GM19023 (cell line): Measurements from ENCODE around the gene SRSF3.
"Not testable (repeated sequence)": the region's sequence is repeated elsewhere in the genome, so short reads cannot be mapped to it uniquely, and the experiment has no call there.

ENCODE experiments used
- ATAC-seq: cut with Tn5 transposase; IDR thresholded peaks from one replicate; pipeline ENCODE4 v1.9.1; 2021; ENCODE audit warnings: mild to moderate bottlenecking, moderate library complexity; ENCODE audit not compliant: unreplicated experiment

The SRSF3 gene

DNA sequence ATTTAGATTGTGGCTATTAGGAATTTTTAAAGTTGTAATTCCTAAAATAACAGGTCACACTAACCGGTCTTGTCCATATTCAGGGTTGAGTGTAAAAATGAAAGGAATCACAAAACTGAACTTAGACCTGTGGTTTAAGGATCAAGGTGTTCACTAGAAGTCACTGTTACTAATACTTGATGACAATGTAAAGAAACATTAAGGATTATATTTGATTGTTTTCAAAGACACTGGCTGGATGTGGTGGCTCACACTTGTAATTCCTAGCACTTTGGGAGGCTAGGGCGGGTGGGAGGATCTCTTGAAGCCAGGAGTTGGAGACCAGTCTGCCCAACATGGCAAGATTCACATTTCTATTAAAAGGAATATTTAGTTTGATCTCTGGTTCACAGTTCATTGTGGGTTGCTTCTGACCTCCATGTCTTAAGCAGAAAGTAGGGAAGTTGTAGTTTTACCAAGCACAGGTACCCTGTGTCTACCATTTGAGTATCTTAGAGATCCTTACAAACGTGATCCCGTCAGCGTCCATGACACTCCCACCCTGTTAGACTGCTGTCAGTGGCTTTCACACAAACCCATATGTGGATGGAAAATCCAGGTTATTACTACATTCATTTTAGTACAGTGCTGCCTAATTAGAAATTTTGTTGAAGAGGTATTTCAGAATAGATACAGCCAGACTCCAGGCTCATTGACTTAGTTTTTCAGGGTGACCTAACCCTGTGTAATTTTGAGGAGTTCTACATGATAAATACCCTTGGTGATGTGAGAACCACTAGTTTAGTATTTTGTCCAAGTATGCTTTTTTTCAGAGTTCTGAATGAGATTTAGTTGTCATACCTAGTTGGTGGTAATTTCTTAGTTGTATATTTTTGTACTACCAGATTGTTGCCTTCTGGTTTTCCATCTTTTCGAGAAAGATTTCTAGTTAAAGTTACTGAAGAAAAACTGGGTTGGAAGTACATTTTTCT lies 10.2 kb downstream of the SRSF3 start:
- ATAC-seq = no peak

GRCh38 chr6:36605143-36605542 lies 11.0 kb downstream of the SRSF3 start:
- no peak for ATAC-seq

DNA sequence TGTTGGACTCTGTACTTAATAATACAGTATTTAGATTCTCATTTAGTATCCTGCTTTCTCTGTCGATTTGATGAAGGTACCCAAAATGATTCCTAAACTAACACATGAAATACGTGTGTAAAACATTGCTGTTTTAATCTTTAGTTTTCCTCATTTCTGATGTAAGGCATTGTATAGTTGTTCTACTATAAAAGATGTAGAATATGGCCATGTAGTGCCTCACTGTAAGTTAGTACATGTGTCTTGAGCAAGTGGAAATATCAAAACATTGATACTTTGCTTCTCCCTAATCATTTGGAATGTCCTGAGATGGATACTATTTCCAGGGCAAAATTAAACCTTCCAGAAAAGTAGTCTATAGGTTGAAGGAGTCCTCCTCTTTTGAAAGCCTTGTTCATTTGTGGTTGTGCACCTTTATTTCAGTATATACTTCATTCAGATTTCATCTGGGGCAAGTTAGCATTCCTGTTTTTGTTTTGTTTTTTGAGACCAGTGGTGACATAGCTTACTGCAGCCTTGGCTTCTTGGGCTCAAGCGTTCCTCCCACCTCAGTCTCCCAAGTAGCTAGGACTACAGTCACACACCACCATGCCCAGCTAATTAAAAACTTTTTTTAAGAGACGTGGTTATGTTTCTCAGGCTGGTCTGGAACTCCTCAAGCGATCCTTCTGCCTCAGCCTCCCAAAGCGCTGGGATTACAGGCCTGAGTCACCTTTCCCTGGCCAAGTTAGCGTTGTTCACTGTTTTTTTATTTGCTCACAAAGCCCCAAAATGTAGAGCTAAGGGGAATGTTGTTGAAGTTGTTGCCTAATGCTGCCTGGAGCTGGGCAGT lies 11.6 kb downstream of the SRSF3 start:
- no peak for ATAC-seq

- not testable (repeated sequence) for ATAC-seq
These were observed 13.1 kb downstream of the SRSF3 start for GRCh38 chr6:36607305-36607682.

DNA sequence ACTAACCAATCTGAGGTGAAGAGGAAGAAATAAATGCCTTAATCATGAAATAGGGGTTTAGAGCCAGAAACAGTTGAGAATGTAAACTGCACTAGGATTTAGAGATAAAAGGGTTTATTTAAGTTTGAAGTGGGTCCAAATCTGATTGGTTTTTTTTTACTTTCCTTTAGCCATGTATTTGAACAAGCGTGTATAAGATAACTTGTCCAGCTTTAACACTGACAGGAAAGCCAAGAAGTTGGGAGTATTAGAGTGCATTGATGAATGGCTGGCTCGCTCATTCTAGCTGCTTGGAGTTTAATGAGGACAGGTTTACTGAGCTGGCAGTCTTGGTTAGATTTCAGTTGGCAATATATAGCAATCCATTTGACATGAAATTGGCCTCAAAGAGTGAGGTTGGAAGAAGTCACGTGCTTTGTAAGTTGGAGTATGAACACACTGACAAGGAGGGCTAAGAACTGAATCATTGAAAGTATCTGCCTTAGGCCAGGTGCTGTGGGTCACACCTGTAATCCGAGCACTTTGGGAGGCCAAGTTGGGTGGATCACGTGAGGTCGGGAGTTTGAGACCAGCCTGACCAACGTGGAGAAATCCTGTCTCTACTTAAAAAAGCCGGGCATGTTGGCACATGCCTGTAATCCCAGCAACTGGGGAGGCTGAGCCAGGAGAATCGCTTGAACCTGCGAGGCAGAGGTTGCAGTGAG lies 13.7 kb downstream of the SRSF3 start:
- no peak for ATAC-seq

DNA sequence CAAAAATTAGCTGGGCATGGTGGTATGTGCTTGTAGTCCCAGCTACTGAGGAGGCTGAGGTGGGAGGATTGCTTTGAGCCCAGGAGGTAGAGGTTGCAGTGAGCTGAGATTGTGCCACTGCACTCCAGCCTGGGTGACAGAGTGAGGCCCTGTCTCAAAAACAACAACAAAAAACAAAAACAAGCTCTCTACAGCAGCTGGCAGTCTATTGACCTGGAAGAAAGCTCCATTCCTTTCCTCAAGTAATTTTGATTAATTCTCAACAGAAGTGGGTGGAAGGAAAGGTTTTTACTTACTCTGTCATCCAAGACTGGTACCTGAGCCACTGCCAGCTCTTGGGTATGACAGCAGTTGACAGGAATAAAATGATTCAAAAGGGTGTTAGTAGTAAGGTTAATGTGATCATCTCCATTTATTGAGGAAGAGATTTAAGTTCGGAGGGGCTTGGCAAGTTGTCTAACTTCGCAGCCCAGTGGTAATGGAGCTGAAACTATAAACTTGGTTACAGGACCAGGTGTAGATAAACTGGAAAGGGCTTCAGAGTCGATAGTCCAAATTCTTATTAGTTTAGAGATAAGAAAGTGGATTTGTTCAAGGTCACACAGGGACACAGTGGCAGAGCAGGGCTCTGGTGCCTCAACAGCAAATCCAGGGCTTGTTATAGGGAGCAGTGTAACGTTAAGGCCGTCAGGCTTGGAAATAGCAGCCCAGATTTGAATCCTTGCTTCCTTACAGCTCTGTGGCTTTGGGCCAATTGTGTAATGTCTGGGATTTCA lies 14.8 kb downstream of the SRSF3 start:
- ATAC-seq = no peak

DNA sequence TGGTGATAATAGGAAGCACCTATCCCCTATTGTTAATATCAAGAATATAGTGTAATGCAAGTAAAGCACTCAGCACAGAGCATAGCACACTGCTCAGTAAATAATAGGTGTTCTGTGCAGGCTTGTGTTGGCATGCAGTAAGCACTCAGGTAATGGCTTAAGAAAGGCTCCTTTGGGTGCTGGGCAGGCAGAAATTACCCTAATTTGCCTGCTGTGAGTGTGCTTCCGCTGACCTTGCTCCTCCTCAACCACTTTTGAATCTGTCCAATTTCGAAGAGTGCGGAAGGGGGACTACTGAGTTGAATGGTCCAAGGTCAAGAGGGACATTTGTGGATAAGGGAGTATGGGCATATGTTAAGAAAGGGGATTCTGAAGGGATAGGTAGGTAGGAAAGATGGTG lies 15.4 kb downstream of the SRSF3 start:
- ATAC-seq = no peak

- ATAC-seq = no peak
These were observed 16.1 kb downstream of the SRSF3 start for GRCh38 chr6:36610041-36610955.

GRCh38 chr6:36610956-36611336 lies 16.8 kb downstream of the SRSF3 start:
- ATAC-seq = no peak

DNA sequence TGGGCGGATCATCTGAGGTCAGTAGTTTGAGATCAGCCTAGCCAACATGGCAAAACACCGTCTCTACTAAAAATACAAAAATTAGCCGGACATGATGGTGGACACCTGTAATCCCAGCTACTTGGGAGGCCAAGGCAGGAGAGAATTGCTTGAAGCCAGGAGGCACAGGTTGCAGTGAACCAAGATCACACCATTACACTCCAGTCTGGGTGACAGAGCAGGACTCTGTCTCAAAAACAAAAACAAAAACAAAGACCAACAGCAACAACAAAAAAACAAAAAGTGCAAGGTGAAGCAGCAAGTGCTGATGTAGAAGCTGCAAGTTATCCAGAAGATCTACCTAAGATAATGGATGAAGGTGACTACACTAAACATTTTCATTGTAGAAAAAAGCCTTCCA lies 17.5 kb downstream of the SRSF3 start:
- ATAC-seq = not testable (repeated sequence)

DNA sequence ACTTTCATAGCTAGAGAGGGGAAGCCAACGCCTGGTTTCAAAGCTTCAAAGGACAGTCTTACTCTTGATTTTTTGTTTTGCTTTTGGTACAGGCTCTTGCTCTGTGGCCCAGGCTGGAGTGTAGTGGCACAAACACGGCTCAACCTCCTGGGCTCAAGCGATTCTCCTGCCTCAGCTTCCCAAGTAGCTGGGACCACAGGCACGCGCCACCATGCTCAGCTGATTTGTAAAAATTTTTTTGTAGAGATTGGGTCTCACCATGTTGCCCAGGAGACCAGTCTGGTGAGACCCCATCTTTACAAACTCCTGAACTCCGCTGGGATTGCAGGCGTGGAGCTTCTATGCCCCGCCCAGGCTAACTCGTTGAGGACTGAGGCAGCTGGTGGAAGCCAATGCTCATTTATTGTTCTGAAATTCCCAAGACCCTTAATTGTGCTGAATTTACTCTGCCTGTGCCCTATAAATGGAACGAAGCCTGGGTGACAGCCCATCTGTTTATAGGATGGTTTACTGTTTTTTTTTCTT lies 18.0 kb downstream of the SRSF3 start:
- ATAC-seq = no peak

- ATAC-seq = no peak
These were observed 19.2 kb downstream of the SRSF3 start for GRCh38 chr6:36613200-36613995.

DNA sequence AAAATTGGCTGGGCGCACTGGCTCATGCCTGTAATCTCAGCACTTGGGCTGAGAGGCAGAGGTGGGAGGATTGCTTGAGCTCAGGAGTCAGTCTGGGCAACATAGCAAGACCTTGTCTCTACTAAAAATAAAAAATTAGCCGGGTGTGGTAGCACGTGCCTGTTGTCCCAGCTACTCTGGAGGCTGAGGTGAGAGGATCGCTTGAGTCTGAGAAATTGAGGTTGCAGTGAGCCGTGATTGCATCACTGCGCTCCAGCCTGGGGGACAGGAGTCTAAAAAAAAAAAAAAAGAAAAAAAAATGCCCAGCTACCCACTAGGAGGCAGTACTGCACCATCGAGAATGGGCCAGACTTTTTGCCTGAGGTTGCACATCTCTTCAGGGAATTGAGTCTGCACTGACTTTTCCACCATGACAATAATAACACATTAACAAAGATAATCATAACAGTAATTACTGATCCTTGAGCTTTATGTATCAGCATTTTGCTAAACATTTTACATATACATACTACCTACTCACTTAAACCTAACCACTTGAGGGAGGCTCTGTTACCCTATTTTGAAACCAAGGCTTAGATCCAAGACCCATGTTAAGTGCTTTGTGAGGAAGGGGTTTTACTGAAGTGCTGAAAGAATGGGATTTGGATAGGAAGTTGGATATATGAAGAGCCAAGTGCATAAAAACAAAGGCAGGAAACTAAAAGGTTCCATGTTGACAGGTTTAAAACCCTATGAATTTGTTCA lies 21.0 kb downstream of the SRSF3 start:
- ATAC-seq = no peak

- no peak for ATAC-seq
These were observed 22.8 kb downstream of the SRSF3 start for GRCh38 chr6:36616893-36617521.

DNA sequence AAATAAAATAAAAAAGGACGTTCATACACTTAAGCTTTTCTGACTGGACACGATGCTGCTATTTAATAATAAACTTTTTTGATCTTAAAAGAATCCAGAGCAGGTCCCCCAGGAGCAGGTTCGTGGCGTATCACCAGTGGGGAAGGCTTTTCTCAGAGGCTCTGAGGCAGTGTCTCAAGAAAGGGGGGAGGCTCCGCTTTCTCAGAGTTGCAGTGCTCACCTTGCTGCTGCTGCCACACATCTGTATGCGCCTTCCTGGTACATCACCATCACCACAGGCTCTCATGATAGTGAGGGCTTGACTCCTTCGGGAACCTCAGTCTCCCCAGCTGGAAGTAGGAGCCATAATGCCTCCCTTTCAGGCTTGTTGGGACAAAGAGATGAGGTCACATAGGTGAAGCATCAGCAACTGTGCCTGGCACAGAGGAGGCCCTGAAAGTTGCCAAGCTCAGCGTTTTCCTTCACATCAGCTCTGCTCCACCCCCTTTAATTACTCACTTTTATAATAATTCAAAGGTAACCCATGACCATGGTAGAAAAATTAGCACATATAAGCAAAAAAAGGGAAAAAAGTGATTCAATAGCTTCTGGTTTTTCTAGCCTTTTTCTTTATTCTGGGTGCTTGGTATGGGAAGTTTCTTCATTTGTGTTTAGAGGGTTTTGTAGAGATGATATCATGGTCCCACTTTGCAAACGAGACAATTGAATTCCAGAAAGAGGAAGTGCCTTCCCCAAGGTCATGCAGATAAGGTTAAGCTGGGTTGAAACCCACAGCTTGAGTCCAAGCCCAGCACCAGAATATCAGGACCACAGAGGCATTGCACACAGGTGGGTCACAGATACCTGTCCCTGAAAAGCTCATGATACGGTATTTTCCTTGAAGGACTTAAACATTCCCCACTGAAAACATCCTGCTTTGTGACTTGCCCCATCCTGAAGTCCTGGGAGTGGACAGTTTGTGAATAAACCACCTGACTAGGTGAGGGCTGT lies 24.5 kb downstream of the SRSF3 start:
- ATAC-seq = no peak

- ATAC-seq = no peak
These were observed 27.3 kb downstream of the SRSF3 start for GRCh38 chr6:36621371-36621855.
